Endothelial cell of umbilical vein (primary cell): ENCODE measurements around the gene TSPAN18.

ENCODE experiments used
- EZH2 ChIP-seq: IDR thresholded peaks from 2 replicates; pipeline ENCODE4 v1.6.1; 2012; ENCODE audit warnings: borderline replicate concordance, low read depth, mild to moderate bottlenecking, moderate library complexity, low read length, inconsistent platforms; ENCODE audit not compliant: severe bottlenecking
- FOS ChIP-seq: IDR thresholded peaks from 2 replicates; pipeline ENCODE4 v1.6.1; 2011; ENCODE audit warnings: mild to moderate bottlenecking, low read length, moderate library complexity, borderline replicate concordance; ENCODE audit not compliant: insufficient read depth
- JUN ChIP-seq: IDR thresholded peaks from 2 replicates; pipeline ENCODE4 v1.6.1; 2011; ENCODE audit warnings: borderline replicate concordance, low read depth; ENCODE audit not compliant: insufficient read length, insufficient read depth
- MYC ChIP-seq: IDR thresholded peaks from one replicate; pipeline ENCODE4 v1.6.1; 2011; ENCODE audit warnings: mild to moderate bottlenecking, low read depth, low read length
- POLR2A ChIP-seq: IDR thresholded peaks from 2 replicates; pipeline ENCODE4 v1.6.1; 2012; ENCODE audit warnings: low read depth, mild to moderate bottlenecking, control low read depth, low read length
- TF ChIP-seq, protein P1 (sequence below), 2 donors: IDR thresholded peaks; 1 replicate in 1 of 2; 2 replicates in 1 of 2; pipeline ENCODE4 v1.5.1; 2011; ENCODE audit warnings: low read length in 2 of 2, mild to moderate bottlenecking in 2 of 2, moderate library complexity in 2 of 2, control low read depth in 1 of 2, inconsistent platforms in 1 of 2, low read depth in 1 of 2; ENCODE audit not compliant: insufficient read depth in 1 of 2; ENCODE audit errors: extremely low read depth in 1 of 2
- TF ChIP-seq, protein P2 (sequence below): IDR thresholded peaks from 2 replicates; pipeline ENCODE4 v1.6.1; 2011; ENCODE audit not compliant: insufficient read depth, insufficient read length

DNA sequence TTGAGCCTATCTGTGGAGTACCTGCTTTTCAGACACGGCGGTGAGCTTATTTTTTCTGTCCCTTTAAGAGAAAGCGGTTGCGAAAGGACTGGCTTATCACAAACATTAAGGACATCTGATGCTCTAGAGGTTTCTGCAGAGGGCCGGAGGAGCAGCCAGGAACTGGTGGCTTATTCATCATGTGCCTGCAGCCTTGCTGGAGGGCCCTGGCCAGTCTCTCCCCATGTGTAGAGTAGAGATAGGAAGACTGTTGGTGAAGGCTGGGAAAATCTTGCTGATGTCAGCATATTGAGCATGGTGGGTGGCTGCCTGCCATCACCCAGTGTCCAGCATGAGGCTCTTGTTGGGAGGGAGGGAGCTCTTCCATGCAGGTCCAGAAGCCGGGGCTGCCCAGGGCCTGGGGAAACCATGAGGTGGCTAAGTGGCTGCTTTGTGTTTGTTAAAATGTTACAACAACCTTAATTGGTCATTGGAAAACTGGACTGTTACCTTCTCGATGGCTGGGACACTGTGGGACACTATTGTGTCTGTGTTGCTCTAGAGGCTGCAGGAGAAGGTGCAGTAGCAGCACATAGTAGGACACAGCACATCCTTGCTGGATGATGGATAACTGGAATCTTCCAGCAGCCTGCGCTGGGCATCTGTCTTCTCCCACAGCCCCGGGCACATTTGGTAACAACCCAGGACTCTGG lies 54.3 kb downstream of the TSPAN18 start:
- TF ChIP-seq EZH2 = no peak
- TF ChIP-seq FOS = no peak
- TF ChIP-seq POLR2A = no peak
- TF ChIP-seq, protein P1, sequence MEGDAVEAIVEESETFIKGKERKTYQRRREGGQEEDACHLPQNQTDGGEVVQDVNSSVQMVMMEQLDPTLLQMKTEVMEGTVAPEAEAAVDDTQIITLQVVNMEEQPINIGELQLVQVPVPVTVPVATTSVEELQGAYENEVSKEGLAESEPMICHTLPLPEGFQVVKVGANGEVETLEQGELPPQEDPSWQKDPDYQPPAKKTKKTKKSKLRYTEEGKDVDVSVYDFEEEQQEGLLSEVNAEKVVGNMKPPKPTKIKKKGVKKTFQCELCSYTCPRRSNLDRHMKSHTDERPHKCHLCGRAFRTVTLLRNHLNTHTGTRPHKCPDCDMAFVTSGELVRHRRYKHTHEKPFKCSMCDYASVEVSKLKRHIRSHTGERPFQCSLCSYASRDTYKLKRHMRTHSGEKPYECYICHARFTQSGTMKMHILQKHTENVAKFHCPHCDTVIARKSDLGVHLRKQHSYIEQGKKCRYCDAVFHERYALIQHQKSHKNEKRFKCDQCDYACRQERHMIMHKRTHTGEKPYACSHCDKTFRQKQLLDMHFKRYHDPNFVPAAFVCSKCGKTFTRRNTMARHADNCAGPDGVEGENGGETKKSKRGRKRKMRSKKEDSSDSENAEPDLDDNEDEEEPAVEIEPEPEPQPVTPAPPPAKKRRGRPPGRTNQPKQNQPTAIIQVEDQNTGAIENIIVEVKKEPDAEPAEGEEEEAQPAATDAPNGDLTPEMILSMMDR (IDR thresholded peaks at IDR 0.05; ENCODE audit: extremely low read depth in 1 of 2, insufficient read depth in 1 of 2, low read depth in 1 of 2, low read length in 2 of 2) = no peak
- TF ChIP-seq, protein P2, sequence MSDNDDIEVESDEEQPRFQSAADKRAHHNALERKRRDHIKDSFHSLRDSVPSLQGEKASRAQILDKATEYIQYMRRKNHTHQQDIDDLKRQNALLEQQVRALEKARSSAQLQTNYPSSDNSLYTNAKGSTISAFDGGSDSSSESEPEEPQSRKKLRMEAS = no peak
- no peak for TF ChIP-seq JUN
- TF ChIP-seq MYC = no peak
